HepG2 (cell line): ENCODE data around the gene GDE1. TPM values are rescaled to one million over a fixed set of nuclear protein-coding genes. Genes with fewer than 3 reads are reported as not detected.
A peak's percentile ranks its signal among the peaks of the same experiment; 100 is the strongest.

Experiments used
- ATAC-seq: fragments of 200-7000 bp; cut with Tn5 transposase; 3 replicates; pipeline ENCODE4 v1.9.1; 2020; ENCODE audit warnings: mild to moderate bottlenecking, moderate library complexity
- BruUV-seq: library from RNA; stranded (reverse); fragments of 400-500 nt; replicated peaks from 2 replicates; lab custom pipeline; 2021; lab: Mats Ljungman, UMichigan
- CTCF ChIA-PET: fragments of 300-600 bp; formaldehyde crosslinking; extraction: SDS; loops from one replicate; lab custom pipeline; 2021; ENCODE audit warnings: low total read pairs, inconsistent platforms, low intra/inter-chr PET ratio; lab: Yijun Ruan, JAX
- POLR2A ChIA-PET: fragments of 350-600 bp; sonication (Branson Sonifier 250); formaldehyde crosslinking; loops from one replicate; lab custom pipeline; 2020; ENCODE audit warnings: antibody characterized with exemption, inconsistent platforms; lab: Yijun Ruan, JAX
- DNase-seq: peaks from one replicate; pipeline ENCODE4 v3.0.0-alpha.2; 2015; ENCODE audit warnings: low spot score
- FAIRE-seq: peaks from 3 replicates; lab custom pipeline; 2011; peaks lifted over from hg19 to GRCh38; lab: Jason Lieb, UNC
- H2AFZ ChIP-seq: one replicate; pipeline ENCODE4 v1.6.1; 2011; ENCODE audit warnings: low read length, inconsistent platforms
- H3K27ac ChIP-seq: fragments of 300-600 bp; 3 replicates; pipeline ENCODE4 v1.8.0; 2011; ENCODE audit warnings: mixed run types, mild to moderate bottlenecking, mixed read lengths, low read length, inconsistent platforms; ENCODE audit not compliant: insufficient read depth; ENCODE audit errors: extremely low read length
- H3K27me3 ChIP-seq, 2 experiments: fragments of 200-600 bp in 1 of 2; 2 replicates in 1 of 2; 3 replicates in 1 of 2; pipeline versions ENCODE4 v1.6.0 to v1.8.0; 2011; ENCODE audit warnings: low read length in 2 of 2, mild to moderate bottlenecking in 2 of 2, moderate library complexity in 2 of 2, inconsistent platforms in 1 of 2; ENCODE audit not compliant: insufficient read depth in 2 of 2, control insufficient read depth in 1 of 2
- H3K36me3 ChIP-seq, 2 experiments: fragments of 200-600 bp in 1 of 2; replicated peaks in 1 of 2; 2 replicates in 1 of 2; 3 replicates in 1 of 2; pipeline versions ENCODE4 v1.5.1 to v1.8.0; 2011; ENCODE audit warnings: low read length in 2 of 2, inconsistent platforms in 1 of 2; ENCODE audit not compliant: insufficient read depth in 2 of 2, control insufficient read depth in 1 of 2
- H3K4me1 ChIP-seq: 2 replicates; pipeline ENCODE4 v1.5.1; 2012; ENCODE audit warnings: low read length, inconsistent platforms; ENCODE audit not compliant: insufficient read depth
- H3K4me2 ChIP-seq: 2 replicates; pipeline ENCODE4 v1.6.0; 2011; ENCODE audit warnings: low read depth, low read length, inconsistent platforms
- H3K4me3 ChIP-seq, 3 experiments: fragments of 200-600 bp in 1 of 3; sonication (generic), shearing (Covaris generic) in 1 of 3; replicated peaks in 1 of 3; 2 replicates each; pipeline ENCODE4 v1.5.1; 2011 to 2016; ENCODE audit warnings: low read length in 3 of 3, inconsistent platforms in 2 of 3, low read depth in 2 of 3, mild to moderate bottlenecking in 2 of 3, control low read depth in 1 of 3, mixed read lengths in 1 of 3; ENCODE audit not compliant: insufficient read depth in 1 of 3
- H3K79me2 ChIP-seq: one replicate; pipeline ENCODE4 v1.6.1; 2011; ENCODE audit warnings: low read length, inconsistent platforms; ENCODE audit not compliant: insufficient read depth
- H3K9ac ChIP-seq: 2 replicates; pipeline ENCODE4 v1.6.0; 2011; ENCODE audit warnings: mild to moderate bottlenecking, low read depth, low read length, inconsistent platforms; ENCODE audit not compliant: insufficient read depth
- H3K9me3 ChIP-seq: 2 replicates; pipeline ENCODE4 v1.5.1; 2012; ENCODE audit warnings: mild to moderate bottlenecking, low read length
- H4K20me1 ChIP-seq: 2 replicates; pipeline ENCODE4 v1.6.0; 2011; ENCODE audit warnings: inconsistent platforms, mild to moderate bottlenecking, low read length, moderate library complexity; ENCODE audit not compliant: insufficient read depth
- PCBP1 ChIP-seq: fragments of 200-400 bp; formaldehyde crosslinking; IDR thresholded peaks from 2 replicates; pipeline ENCODE4 v1.6.1; 2017; ENCODE audit warnings: mild to moderate bottlenecking, low read depth, low read length, borderline replicate concordance
- PCBP2 ChIP-seq: fragments of 200-400 bp; formaldehyde crosslinking; optimal IDR thresholded peaks from 2 replicates; pipeline ENCODE3; 2018; ENCODE audit warnings: low read length, low read depth; ENCODE audit not compliant: poor library complexity, severe bottlenecking
- RBM22 ChIP-seq: fragments of 200-400 bp; formaldehyde crosslinking; optimal IDR thresholded peaks from 2 replicates; pipeline ENCODE3; 2017; ENCODE audit warnings: mild to moderate bottlenecking, low read length, moderate library complexity
- WGBS: methylation state at CpG from one replicate; pipeline ENCODE4 v1.1.6; 2017; ENCODE audit warnings: low lambda C conversion rate; 5-methylcytosine and 5-hydroxymethylcytosine counted together
- in situ Hi-C: cut with HindIII; loops from 2 replicates; pipeline ENCODE4 v1.10.0; 2017; ENCODE audit warnings: low pct_unique_long_range_greater_than_20kb; ENCODE audit not compliant: extremely low pct_ligation_motif_present
- intact Hi-C: fragments of 100-400 bp; cut with micrococcal nuclease; formaldehyde crosslinking; loops from one replicate; pipeline ENCODE4 v1.10.0; 2022; ENCODE audit not compliant: unreplicated experiment
- polyA plus RNA-seq, 8 experiments: library from polyadenylated mRNA; depleted of rRNA in 3 of 8; stranded (reverse) in 7 of 8; unstranded in 1 of 8; fragments of >200 nt; fragmentation: Illumina TruSeq in 4 of 8; extraction: Trizol in 4 of 8; gene quantifications; 2 replicates each; pipeline versions ENCODE4 v1.2.1 to v1.2.3, GENCODE V29; 2011 to 2016; ENCODE audit warnings: low read depth in 4 of 8, missing spikeins in 1 of 8, mixed read lengths in 1 of 8; ENCODE audit not compliant: insufficient read depth in 1 of 8
- total RNA-seq, 5 experiments: library from RNA; depleted of rRNA; stranded (reverse); fragments of >200 nt; fragmentation: Illumina TruSeq; extraction: Trizol; gene quantifications; 2 replicates each; pipeline ENCODE4 v1.2.3, GENCODE V29; 2016; ENCODE audit warnings: low read depth in 1 of 5
- TF ChIP-seq, protein P1 (sequence below): sonication (generic); formaldehyde crosslinking; IDR thresholded peaks from 2 replicates; pipeline ENCODE4 v1.8.0; 2022; ENCODE audit warnings: mild to moderate bottlenecking, missing genetic modification reagents, borderline replicate concordance
- TF ChIP-seq, protein P2 (sequence below): sonication (generic); formaldehyde crosslinking; IDR thresholded peaks from 2 replicates; pipeline ENCODE4 v1.9.0; 2021; ENCODE audit warnings: missing genetic modification reagents, borderline replicate concordance

The GDE1 gene
- total and polyA plus RNA-seq, 2 of the 13 experiments (the other 11 are each of a cell fraction or from before 2014, with no cell fraction given), result 35.9 to 59.0 TPM

DNA sequence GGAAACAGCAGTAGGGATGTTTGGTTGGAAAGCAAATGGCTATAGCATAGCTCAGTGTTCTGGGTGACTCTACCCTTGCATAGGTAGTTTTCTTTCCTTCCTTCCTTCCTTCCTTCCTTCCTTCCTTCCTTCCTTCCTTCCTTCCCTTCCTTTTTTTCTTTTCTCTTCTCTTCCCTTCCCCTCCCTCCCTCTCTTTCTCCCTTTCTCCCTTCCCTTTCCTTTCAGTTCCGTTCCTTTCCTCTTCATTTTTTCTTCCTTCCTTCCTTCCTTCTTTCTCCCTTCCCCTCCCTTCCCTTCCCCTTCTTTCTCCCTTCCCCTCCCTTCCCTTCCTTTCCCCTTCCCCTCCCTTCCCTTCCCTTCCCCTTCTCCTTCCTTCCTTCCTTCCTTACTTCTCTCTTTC lies 31.3 kb downstream of the GDE1 start:
- POLR2A ChIA-PET, result no interaction called here

More for the DNA sequence above, 31.3 kb downstream of the GDE1 start:
- 0 out of 2 replicates have a peak, but pooled peaks have one; percentile 40 for TF ChIP-seq PCBP1
- TF ChIP-seq, protein P1, sequence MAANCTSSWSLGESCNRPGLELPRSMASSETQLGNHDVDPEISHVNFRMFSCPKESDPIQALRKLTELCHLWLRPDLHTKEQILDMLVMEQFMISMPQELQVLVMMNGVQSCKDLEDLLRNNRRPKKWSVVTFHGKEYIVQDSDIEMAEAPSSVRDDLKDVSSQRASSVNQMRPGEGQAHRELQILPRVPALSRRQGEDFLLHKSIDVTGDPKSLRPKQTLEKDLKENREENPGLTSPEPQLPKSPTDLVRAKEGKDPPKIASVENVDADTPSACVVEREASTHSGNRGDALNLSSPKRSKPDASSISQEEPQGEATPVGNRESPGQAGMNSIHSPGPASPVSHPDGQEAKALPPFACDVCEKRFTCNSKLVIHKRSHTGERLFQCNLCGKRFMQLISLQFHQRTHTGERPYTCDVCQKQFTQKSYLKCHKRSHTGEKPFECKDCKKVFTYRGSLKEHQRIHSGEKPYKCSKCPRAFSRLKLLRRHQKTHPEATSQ (CRISPR knock-in tag), result no peak
- TF ChIP-seq RBM22, result no peak
- TF ChIP-seq PCBP2, result peak; percentile 80
- TF ChIP-seq, protein P2, sequence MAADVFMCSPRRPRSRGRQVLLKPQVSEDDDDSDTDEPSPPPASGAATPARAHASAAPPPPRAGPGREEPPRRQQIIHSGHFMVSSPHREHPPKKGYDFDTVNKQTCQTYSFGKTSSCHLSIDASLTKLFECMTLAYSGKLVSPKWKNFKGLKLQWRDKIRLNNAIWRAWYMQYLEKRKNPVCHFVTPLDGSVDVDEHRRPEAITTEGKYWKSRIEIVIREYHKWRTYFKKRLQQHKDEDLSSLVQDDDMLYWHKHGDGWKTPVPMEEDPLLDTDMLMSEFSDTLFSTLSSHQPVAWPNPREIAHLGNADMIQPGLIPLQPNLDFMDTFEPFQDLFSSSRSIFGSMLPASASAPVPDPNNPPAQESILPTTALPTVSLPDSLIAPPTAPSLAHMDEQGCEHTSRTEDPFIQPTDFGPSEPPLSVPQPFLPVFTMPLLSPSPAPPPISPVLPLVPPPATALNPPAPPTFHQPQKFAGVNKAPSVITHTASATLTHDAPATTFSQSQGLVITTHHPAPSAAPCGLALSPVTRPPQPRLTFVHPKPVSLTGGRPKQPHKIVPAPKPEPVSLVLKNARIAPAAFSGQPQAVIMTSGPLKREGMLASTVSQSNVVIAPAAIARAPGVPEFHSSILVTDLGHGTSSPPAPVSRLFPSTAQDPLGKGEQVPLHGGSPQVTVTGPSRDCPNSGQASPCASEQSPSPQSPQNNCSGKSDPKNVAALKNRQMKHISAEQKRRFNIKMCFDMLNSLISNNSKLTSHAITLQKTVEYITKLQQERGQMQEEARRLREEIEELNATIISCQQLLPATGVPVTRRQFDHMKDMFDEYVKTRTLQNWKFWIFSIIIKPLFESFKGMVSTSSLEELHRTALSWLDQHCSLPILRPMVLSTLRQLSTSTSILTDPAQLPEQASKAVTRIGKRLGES (CRISPR knock-in tag), result no peak
- Histone ChIP-seq H3K36me3 (no peaks in the 10 kb centered on the region), H3K4me1 (peaks cover 14% of the 10 kb centered on the region), H3K27ac (no peak overlapping the region), H3K79me2 (no peaks in the 10 kb centered on the region), H2AFZ (no peak overlapping the region), H3K4me2 (no peak overlapping the region), H3K9ac (no peak overlapping the region), H3K9me3 (no peaks in the 10 kb centered on the region), H4K20me1 (no peaks in the 10 kb centered on the region), H3K4me3 (no peak overlapping the region), H3K27me3 (peaks cover 0 to 9% of the 10 kb centered on the region in 2 experiments; a peak in 1 of 5 replicates)
- FAIRE-seq (no peak), DNase-seq (no peak), ATAC-seq (no peak)
- intact Hi-C loops (no loop called here), in situ Hi-C loops (no loop called here)
- BruUV-seq, result no TSS peak
- 6% methylated on average over 1 of the region's 1 CpG for WGBS
- CTCF ChIA-PET, result no interaction called here
